Measurements from ENCODE around the gene FAM117A. TPM values are rescaled to one million over a fixed set of nuclear protein-coding genes. Genes with fewer than 3 reads are reported as not detected.
"Not testable (repeated sequence)": the region's sequence is repeated elsewhere in the genome, so short reads cannot be mapped to it uniquely, and the experiment has no call there.

The FAM117A gene
- total RNA-seq, 3 donors from 2014 or later: 8.0 to 11.6 (median 9.8) TPM

- intact Hi-C loops (cut with DNase I; ENCODE audit: low total_unique reads): no loop called here
- TF ChIP-seq CTCF (IDR thresholded peaks at IDR 0.05): no peak
- TF ChIP-seq POLR2AphosphoS5 (IDR thresholded peaks at IDR 0.05): peak; percentile 44 to 94 (median 50)
- TF ChIP-seq POLR2A (IDR thresholded peaks at IDR 0.05): no peak
- peak; percentile 76 to 83 for DNase-seq (ENCODE audit: low spot score in 2 of 2)
- Histone ChIP-seq H3K27me3 (no peaks in the 10 kb centered on the region), H3K36me3 (no peaks in the 10 kb centered on the region), H3K4me3 (no peak overlapping the region), H3K27ac (peak overlapping the region; percentile 70 to 77), H3K4me1 (peaks cover 0 to 6% of the 10 kb centered on the region in 2 donors), H3K9me3 (no peaks in the 10 kb centered on the region)
Observed at GRCh38 chr17:49730078-49730784, 33.7 kb downstream of the FAM117A start.

- no peaks in the 10 kb centered on the region for H3K9me3 ChIP-seq
- H3K4me1 ChIP-seq: peaks cover 0 to 6% of the 10 kb centered on the region in 2 donors
- no peaks in the 10 kb centered on the region for H3K36me3 ChIP-seq
- H3K4me3 ChIP-seq: no peak overlapping the region
- TF ChIP-seq CTCF (IDR thresholded peaks at IDR 0.05): no peak
- no peak for TF ChIP-seq POLR2AphosphoS5 (IDR thresholded peaks at IDR 0.05)
- no peak for TF ChIP-seq POLR2A (IDR thresholded peaks at IDR 0.05)
- H3K27ac ChIP-seq: peak overlapping the region in 1 of 2 donors; percentile 6
- no peak for DNase-seq (ENCODE audit: low spot score in 2 of 2)
- intact Hi-C loops (cut with DNase I; ENCODE audit: low total_unique reads): no loop called here
- no peaks in the 10 kb centered on the region for H3K27me3 ChIP-seq
Observed at GRCh38 chr17:49729069-49729468, 34.9 kb downstream of the FAM117A start.

GRCh38 chr17:49728425-49728824 is 35.5 kb downstream of the FAM117A start:
- DNase-seq (ENCODE audit: low spot score in 2 of 2): no peak
- H3K27me3 ChIP-seq: no peaks in the 10 kb centered on the region
- TF ChIP-seq CTCF (IDR thresholded peaks at IDR 0.05): no peak
- no peaks in the 10 kb centered on the region for H3K9me3 ChIP-seq
- H3K4me3 ChIP-seq: no peak overlapping the region
- peaks cover 0 to 6% of the 10 kb centered on the region in 2 donors for H3K4me1 ChIP-seq
- intact Hi-C loops (cut with DNase I; ENCODE audit: low total_unique reads): no loop called here
- peak overlapping the region in 1 of 2 donors; percentile 6 for H3K27ac ChIP-seq
- no peaks in the 10 kb centered on the region for H3K36me3 ChIP-seq

GRCh38 chr17:49727380-49727779 is 36.6 kb downstream of the FAM117A start:
- TF ChIP-seq POLR2A (IDR thresholded peaks at IDR 0.05) (no peak), POLR2AphosphoS5 (IDR thresholded peaks at IDR 0.05) (no peak), CTCF (IDR thresholded peaks at IDR 0.05) (no peak)
- Histone ChIP-seq H3K36me3 (no peaks in the 10 kb centered on the region), H3K4me1 (peaks cover 0 to 6% of the 10 kb centered on the region in 2 donors), H3K27me3 (no peaks in the 10 kb centered on the region), H3K9me3 (no peaks in the 10 kb centered on the region), H3K27ac (no peak overlapping the region), H3K4me3 (no peak overlapping the region)
- intact Hi-C loops (cut with DNase I; ENCODE audit: low total_unique reads): no loop called here
- DNase-seq (ENCODE audit: low spot score in 2 of 2): no peak

GRCh38 chr17:49725452-49726130 is 38.3 kb downstream of the FAM117A start:
- TF ChIP-seq POLR2A (IDR thresholded peaks at IDR 0.05) (no peak), POLR2AphosphoS5 (IDR thresholded peaks at IDR 0.05) (no peak), CTCF (IDR thresholded peaks at IDR 0.05) (no peak)
- no peaks in the 10 kb centered on the region for H3K9me3 ChIP-seq
- intact Hi-C loops (cut with DNase I; ENCODE audit: low total_unique reads): no loop called here
- no peak overlapping the region for H3K27ac ChIP-seq
- H3K4me3 ChIP-seq: no peak overlapping the region
- H3K36me3 ChIP-seq: no peaks in the 10 kb centered on the region
- H3K27me3 ChIP-seq: no peaks in the 10 kb centered on the region
- no peak for DNase-seq (ENCODE audit: low spot score in 2 of 2)
- peaks cover 0 to 5% of the 10 kb centered on the region in 2 donors for H3K4me1 ChIP-seq

- H3K36me3 ChIP-seq; H3K9me3 ChIP-seq; H3K4me3 ChIP-seq; DNase-seq (ENCODE audit: low spot score in 2 of 2); H3K4me1 ChIP-seq; intact Hi-C loops (cut with DNase I; ENCODE audit: low total_unique reads); H3K27me3 ChIP-seq: not testable (repeated sequence)
- H3K27ac ChIP-seq: peak overlapping the region in 1 of 2 donors; percentile 23
Observed at GRCh38 chr17:49724552-49724951, 39.4 kb downstream of the FAM117A start.
